Globus pallidus (tissue), 1 donor: ENCODE results near the gene PCDHGA1.

Experiments
- DNase-seq: peaks from one replicate; pipeline ENCODE4 v3.0.0-alpha.2; 2015; ENCODE audit warnings: low spot score

The PCDHGA1 gene

GRCh38 chr5:141492168-141492885, 162.0 kb downstream of the PCDHGA1 start:
- DNase-seq, result no peak

- DNase-seq, result peak; percentile 76
Observed at GRCh38 chr5:141493500-141494422, 163.4 kb downstream of the PCDHGA1 start.

DNA sequence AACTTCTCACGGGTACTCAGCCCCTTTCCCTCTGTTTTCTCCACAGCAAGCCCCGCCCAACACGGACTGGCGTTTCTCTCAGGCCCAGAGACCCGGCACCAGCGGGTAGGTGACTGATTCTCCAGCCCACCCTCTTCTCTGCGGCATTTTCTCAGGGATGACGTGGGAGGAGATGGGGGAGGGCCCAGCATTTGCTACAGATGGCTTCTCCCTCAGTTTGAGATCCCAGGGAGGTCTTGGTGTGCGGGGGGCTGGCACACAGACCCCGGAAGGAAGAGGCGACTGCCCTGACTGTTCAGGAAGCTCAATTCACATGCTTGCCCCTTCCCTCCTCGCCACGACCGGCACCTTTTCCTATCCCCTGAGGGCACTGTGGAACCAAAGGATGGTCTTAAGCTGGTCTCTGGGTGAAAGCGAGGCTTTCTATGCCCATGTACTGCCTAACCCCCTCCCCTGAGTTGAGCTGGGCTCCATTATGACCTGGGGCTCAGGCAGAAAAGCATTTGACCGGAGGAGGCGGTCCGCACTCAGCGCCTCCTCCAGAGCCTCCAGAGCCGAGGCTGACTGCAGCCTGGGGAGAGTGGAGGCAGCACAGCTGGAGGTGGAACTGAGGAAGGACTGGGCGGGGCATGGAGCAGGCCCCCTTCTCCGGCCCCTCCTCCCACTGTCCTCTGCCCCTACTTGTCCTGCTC, 164.6 kb downstream of the PCDHGA1 start:
- no peak for DNase-seq

GRCh38 chr5:141495453-141495811, 165.1 kb downstream of the PCDHGA1 start:
- DNase-seq, result no peak

DNA sequence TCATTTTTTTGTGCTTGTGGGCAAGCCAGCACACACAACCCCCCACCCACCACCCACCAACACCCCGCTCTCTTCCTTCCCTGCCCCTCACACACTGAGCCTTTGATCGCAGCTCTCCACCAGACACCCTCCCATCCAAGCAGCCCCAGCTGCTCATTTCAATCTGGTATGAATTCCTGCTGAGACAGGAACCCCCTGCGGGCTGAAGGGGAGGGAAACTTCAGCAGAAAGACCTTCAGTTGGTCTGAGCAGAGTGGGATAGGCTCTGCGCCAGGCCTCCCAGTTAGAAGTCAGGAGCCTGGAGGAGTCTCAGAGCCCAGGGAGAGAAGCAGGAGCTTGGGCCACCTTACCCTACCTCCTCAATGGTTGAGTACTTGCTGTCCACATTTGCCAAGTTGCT, 165.7 kb downstream of the PCDHGA1 start:
- no peak for DNase-seq

- no peak for DNase-seq
Observed at GRCh38 chr5:141501761-141502160, 171.4 kb downstream of the PCDHGA1 start.

DNA sequence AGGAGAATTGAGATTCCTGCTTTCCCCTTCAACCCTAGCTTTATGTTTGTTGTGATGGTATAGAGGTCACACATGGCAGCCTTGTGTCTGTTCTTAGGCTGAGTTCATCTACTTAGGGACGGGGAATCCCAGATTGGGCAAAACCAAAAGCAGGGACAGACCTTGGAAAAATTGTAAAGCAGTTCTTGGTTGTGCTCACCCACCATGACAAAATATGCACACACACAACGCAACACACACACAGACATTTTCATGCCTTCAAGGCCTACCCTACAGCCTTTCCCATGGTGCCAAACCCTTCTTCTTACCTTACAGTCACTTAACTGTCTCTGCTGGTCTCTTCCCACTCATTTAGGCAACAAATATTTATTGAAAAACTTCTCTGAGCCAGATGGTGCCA, 173.4 kb downstream of the PCDHGA1 start:
- no peak for DNase-seq

DNA sequence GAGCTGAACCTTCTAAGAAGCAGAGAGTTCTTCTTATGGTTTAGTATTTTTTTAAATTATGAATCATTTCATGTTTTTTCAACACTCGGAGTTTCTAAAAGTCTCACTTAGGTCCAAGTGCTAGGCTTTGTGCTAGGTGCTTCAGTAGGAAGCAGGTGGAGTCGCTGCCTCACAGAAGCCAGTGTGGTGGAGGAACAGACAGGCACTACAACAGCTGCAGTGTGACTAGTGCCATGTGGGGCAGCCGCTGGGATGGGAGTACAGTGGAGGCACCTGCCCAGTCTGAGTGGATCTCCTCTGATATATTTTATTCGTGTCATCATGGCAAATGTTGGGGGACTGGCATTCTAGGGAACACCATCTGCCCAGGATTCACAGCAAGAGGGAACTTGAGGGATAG, 173.9 kb downstream of the PCDHGA1 start:
- DNase-seq, result no peak

GRCh38 chr5:141506381-141507155, 176.3 kb downstream of the PCDHGA1 start:
- DNase-seq, result no peak

DNA sequence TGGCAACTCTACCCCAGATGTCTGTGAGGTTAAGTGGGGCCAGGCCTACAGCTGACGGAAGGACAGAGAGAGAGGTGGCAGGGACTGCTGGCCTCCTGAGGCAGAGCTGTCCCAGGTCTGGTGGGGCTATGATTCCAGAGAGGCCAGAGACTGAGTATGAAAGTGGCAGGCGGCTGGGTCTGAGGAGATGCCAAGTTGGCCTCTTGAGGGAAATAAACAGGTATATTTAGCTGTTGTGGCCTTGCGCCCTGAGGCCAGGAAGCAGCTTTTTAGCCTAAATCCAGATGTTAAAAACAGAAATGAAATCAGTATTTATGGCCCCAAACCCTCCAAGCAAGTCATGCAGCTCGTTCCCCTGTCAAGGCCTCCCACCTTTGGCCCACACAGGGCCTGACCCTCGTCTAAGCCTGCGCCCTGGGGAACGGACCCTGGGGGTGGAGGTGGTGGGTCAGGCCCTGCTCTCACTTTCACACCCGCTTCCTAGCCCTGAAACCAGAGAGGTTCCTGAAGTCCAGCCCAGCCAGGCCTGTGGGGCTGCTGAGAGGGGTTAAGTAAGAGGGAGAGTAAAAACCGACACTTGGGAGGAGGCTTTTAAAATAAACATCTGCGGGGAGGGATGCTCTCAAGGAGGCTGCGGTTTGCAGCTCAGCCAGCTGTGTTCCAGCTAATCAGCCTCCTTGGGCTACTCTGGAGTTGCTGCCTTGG, 177.2 kb downstream of the PCDHGA1 start:
- no peak for DNase-seq

GRCh38 chr5:141508440-141508797, 178.1 kb downstream of the PCDHGA1 start:
- no peak for DNase-seq

GRCh38 chr5:141508798-141509611, 178.7 kb downstream of the PCDHGA1 start:
- DNase-seq, result no peak

- no peak for DNase-seq
Observed at GRCh38 chr5:141510160-141510559, 179.8 kb downstream of the PCDHGA1 start.

GRCh38 chr5:141510850-141511601, 180.7 kb downstream of the PCDHGA1 start:
- no peak for DNase-seq

DNA sequence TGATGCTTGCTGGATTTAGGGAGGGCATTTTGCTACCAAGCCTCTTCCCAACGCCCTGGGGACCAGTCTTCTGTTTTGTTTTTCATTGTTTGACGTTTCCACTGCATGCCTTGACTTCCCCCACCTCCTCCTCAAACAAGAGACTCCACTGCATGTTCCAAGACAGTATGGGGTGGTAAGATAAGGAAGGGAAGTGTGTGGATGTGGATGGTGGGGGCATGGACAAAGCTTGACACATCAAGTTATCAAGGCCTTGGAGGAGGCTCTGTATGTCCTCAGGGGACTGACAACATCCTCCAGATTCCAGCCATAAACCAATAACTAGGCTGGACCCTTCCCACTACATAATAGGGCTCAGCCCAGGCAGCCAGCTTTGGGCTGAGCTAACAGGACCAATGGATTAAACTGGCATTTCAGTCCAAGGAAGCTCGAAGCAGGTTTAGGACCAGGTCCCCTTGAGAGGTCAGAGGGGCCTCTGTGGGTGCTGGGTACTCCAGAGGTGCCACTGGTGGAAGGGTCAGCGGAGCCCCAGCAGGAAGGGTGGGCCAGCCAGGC, 181.5 kb downstream of the PCDHGA1 start:
- no peak for DNase-seq

DNA sequence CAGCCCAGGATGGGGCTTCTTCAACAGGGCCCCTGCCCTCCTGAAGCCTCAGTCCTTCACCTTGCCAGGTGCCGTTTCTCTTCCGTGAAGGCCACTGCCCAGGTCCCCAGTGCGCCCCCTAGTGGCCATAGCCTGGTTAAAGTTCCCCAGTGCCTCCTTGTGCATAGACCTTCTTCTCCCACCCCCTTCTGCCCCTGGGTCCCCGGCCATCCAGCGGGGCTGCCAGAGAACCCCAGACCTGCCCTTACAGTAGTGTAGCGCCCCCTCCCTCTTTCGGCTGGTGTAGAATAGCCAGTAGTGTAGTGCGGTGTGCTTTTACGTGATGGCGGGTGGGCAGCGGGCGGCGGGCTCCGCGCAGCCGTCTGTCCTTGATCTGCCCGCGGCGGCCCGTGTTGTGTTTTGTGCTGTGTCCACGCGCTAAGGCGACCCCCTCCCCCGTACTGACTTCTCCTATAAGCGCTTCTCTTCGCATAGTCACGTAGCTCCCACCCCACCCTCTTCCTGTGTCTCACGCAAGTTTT, 182.1 kb downstream of the PCDHGA1 start:
- DNase-seq, result no peak

DNA sequence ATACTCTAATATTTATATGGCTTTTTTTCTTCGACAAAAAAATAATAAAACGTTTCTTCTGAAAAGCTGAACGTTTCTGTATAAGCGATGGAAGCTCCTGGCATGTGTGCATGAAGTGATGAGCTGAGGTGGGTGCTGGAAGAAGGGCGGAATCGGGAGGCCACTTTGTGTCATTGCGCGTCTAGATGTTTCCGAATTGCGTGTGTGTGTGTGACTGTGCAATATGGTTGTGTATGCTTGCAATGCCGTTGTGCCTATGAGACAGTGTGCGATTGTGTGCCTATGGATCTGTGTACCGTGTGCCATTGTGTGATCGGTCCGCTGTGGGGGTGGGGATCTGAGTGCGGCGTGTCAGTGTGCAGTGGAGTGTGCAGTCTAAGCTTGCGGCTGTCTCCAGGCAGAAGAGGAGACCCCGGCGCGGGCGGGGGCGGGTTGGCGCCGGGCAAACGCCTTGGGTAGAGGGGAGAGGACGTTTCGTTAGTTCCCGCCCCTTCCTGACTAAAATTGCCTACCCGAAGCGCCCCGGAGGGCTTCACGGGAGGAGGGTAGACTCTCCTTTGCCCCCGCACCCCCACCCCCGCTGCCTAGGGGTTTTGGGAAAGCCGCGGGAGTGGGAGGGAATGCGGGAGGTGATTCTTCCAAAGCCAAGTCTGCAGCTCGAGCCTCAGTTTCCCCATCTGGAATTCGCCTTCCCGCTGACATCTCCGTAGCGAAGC, 182.8 kb downstream of the PCDHGA1 start:
- no peak for DNase-seq

GRCh38 chr5:141513627-141514329, 183.5 kb downstream of the PCDHGA1 start:
- peak; percentile 77 for DNase-seq
